UCSD-AML1 (cell line): ENCODE measurements around the gene KIF26B.

Experiments
- DNase-seq: peaks from one replicate; lab custom pipeline; 2025; ENCODE audit not compliant: unreplicated experiment; lab: John Stamatoyannopoulos, UW

KIF26B gene

GRCh38 chr1:245234217-245235081 lies 79.7 kb downstream of the KIF26B start:
- no peak for DNase-seq

DNA sequence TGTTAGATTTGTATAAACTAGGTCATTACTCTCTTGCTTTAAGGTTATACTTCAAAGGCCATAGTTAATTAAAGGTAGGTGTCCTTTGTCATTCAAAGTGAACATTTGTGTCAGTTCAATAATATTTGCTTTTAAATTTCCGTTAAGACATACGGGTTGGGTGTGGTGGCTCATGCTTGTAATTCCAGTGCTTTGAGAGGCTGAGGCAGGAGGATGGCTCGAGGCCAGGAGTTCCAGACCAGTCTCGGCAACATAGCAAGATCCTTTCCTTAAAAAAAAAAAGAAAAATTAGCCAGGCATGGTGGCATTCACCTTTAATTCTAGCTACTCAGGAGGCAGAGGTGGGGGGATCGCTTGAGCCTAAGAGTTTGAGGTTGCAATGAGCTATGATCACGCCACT lies 80.4 kb downstream of the KIF26B start:
- no peak for DNase-seq

GRCh38 chr1:245240648-245241165 lies 85.9 kb downstream of the KIF26B start:
- DNase-seq = no peak

GRCh38 chr1:245241526-245242130 lies 86.8 kb downstream of the KIF26B start:
- no peak for DNase-seq

GRCh38 chr1:245242989-245243388 lies 88.2 kb downstream of the KIF26B start:
- no peak for DNase-seq

- no peak for DNase-seq
Observed at GRCh38 chr1:245245021-245245667, 90.4 kb downstream of the KIF26B start.

DNA sequence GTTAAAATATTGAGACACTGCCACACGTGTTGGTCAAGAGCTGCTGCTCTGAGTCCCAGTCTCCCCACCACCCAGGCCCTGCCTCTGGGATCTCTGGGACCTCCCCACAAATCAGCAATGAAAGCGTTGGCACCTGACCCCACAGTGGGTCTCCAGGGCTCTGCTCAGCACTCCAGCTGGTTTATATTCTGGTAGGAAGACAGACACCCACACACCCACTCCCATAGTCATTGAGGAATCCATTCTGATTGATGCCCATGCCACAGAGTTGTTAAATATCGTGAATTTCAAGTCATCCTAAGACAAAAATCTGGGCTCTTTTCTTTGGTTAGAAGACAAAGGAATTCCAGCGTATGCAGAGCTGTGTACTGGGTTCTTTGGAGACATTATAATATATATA lies 91.6 kb downstream of the KIF26B start:
- DNase-seq = no peak

- no peak for DNase-seq
Observed at GRCh38 chr1:245247356-245247755, 92.6 kb downstream of the KIF26B start.

DNA sequence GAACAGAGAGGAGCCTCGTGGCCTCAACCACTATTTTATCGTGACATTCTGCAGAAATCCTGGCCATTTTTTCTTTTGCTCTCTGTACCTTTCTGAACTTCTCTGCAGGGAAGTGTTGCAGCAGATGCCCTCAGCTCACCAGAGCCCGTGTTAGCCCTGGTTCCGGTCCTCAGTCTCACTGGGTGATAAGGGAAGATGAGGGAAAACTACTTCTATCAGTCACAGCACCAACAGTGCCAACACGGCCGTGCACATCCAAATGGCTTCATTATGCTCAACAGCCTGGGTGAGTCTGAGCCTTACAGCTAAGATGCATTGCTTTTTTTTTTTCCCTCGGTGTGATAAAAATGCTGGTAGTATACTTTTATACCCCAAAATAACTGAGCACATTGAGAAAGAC lies 93.0 kb downstream of the KIF26B start:
- DNase-seq = no peak

GRCh38 chr1:245248231-245248731 lies 93.5 kb downstream of the KIF26B start:
- DNase-seq = no peak

DNA sequence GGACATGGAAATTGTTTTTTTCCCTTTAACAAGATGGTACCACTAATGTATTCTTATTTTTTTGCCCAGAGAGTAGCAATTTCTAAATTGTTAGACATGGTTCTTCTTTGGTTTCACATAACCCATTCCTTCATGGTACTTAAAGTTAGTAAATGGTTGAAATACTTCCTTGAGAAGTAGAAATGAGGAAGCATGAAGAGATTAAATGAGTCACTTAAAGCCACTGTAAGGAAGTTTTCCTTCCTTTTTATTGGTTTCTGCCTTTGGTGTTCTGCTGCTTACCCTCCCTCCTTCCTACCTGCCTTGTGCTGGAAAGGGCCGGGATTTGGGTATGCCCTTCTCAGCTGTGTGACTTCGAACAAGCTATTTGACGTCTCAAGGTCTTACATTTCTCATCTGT lies 101.0 kb downstream of the KIF26B start:
- no peak for DNase-seq

GRCh38 chr1:245256528-245256927 lies 101.7 kb downstream of the KIF26B start:
- DNase-seq = no peak

GRCh38 chr1:245258271-245258920 lies 103.6 kb downstream of the KIF26B start:
- DNase-seq = no peak

GRCh38 chr1:245260110-245260882 lies 105.5 kb downstream of the KIF26B start:
- peak; percentile 50 for DNase-seq

GRCh38 chr1:245260883-245261282 lies 106.1 kb downstream of the KIF26B start:
- no peak for DNase-seq

DNA sequence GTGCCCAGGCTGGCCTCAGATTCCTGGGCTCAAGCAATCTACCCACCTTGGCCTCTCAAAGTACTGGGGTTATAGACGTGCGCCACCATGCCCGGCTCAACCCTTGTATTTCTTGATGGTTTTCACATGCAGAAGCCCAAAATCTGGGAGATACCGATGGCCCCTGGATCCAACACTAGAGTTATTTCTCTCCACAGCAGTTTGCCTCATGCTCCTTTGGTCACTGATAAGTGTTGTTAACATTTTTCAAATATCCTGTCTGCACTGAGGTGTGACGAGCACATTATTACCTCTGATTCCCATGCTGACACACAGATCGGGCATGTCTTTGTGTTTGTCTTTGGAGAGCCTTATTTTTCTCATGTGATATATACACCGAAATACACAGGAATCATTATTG lies 107.0 kb downstream of the KIF26B start:
- DNase-seq = no peak

DNA sequence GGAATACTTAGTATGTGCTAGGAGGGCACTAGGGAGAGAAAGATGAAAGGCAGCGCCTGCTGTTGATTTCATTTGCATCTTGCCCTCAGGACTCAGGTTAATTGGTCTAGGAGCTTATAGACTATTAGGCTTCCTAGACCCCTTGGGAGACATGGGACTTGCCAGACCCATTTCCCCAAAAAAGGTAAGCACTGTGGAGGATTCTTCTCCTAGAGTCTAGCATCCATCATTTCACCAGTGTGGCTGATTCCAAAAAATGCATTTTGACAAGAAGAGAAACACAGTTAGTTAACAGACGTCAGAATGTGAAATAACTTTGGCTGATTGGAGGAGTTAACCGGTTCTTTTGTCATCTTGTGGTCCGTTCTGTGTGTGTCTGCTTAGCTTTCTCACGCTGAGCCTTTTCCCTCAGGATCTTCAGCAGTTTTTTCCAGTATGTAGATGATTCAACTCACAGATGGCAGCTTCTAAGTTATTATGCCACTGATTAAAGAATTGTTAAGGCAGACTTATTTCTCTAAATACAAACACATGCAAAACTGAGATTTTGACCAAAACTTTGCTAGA lies 108.8 kb downstream of the KIF26B start:
- DNase-seq = no peak

- no peak for DNase-seq
Observed at GRCh38 chr1:245264226-245264625, 109.4 kb downstream of the KIF26B start.

DNA sequence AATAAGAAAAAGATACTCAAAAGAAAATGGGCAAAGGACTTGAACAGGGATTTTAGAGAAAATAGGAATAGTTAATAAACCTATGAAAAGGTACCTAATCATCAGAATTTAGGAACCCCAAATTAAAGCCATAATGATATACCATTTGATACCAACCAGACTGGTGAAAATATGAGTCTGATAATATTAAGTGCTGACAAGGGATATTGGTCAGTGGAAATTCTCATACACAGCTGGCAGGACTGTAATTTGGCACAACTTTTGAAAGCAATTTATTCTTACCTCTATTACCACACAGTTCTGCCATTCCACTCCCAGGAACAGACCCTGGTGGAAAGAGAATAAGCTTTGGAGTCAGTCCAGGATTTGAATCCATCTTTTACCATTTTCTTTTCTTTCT lies 111.3 kb downstream of the KIF26B start:
- no peak for DNase-seq

GRCh38 chr1:245270063-245270462 lies 115.3 kb downstream of the KIF26B start:
- no peak for DNase-seq
